ENCODE results near the gene GNAS-AS1.

GNAS-AS1 gene

GRCh38 chr20:58816051-58816450 lies 34.7 kb downstream of the GNAS-AS1 start:
- no peaks in the 10 kb centered on the region for H3K27me3 ChIP-seq (ENCODE audit: low read depth, low read length)
- H3K4me3 ChIP-seq (ENCODE audit: low read depth in 1 of 2, low read length in 2 of 2) = no peak overlapping the region
- H3K27ac ChIP-seq (ENCODE audit: low read length) = no peak overlapping the region
- no peaks in the 10 kb centered on the region for H3K36me3 ChIP-seq (ENCODE audit: control insufficient read depth in 1 of 2, insufficient read depth in 2 of 2, low read length in 2 of 2)
- no peaks in the 10 kb centered on the region for H3K9me3 ChIP-seq (ENCODE audit: control insufficient read depth in 1 of 2, low read length in 2 of 2)
- H3K4me1 ChIP-seq (ENCODE audit: control insufficient read depth in 1 of 2, insufficient read depth in 2 of 2, low read length in 2 of 2) = no peaks in the 10 kb centered on the region

GRCh38 chr20:58815448-58815847 lies 35.3 kb downstream of the GNAS-AS1 start:
- Histone ChIP-seq H3K27ac (ENCODE audit: low read length) (no peak overlapping the region), H3K4me1 (ENCODE audit: control insufficient read depth in 1 of 2, insufficient read depth in 2 of 2, low read length in 2 of 2) (no peaks in the 10 kb centered on the region)

GRCh38 chr20:58813369-58813768 lies 37.3 kb downstream of the GNAS-AS1 start:
- no peaks in the 10 kb centered on the region for H3K27me3 ChIP-seq (ENCODE audit: low read depth, low read length)
- H3K4me3 ChIP-seq (ENCODE audit: low read depth in 1 of 2, low read length in 2 of 2) = no peak overlapping the region
- no peaks in the 10 kb centered on the region for H3K9me3 ChIP-seq (ENCODE audit: control insufficient read depth in 1 of 2, low read length in 2 of 2)
- no peaks in the 10 kb centered on the region for H3K4me1 ChIP-seq (ENCODE audit: control insufficient read depth in 1 of 2, insufficient read depth in 2 of 2, low read length in 2 of 2)
- no peak overlapping the region for H3K27ac ChIP-seq (ENCODE audit: low read length)
- H3K36me3 ChIP-seq (ENCODE audit: control insufficient read depth in 1 of 2, insufficient read depth in 2 of 2, low read length in 2 of 2) = no peaks in the 10 kb centered on the region

More at GRCh38 chr20:58815448-58815847, 35.3 kb downstream of the GNAS-AS1 start:
- Histone ChIP-seq H3K27me3 (ENCODE audit: low read depth, low read length) (no peaks in the 10 kb centered on the region), H3K36me3 (ENCODE audit: control insufficient read depth in 1 of 2, insufficient read depth in 2 of 2, low read length in 2 of 2) (no peaks in the 10 kb centered on the region), H3K9me3 (ENCODE audit: control insufficient read depth in 1 of 2, low read length in 2 of 2) (no peaks in the 10 kb centered on the region), H3K4me3 (ENCODE audit: low read depth in 1 of 2, low read length in 2 of 2) (no peak overlapping the region)

GRCh38 chr20:58811334-58811733 lies 39.4 kb downstream of the GNAS-AS1 start:
- Histone ChIP-seq H3K36me3 (ENCODE audit: control insufficient read depth in 1 of 2, insufficient read depth in 2 of 2, low read length in 2 of 2) (no peaks in the 10 kb centered on the region), H3K27me3 (ENCODE audit: low read depth, low read length) (no peaks in the 10 kb centered on the region), H3K4me3 (ENCODE audit: low read depth in 1 of 2, low read length in 2 of 2) (no peak overlapping the region), H3K27ac (ENCODE audit: low read length) (no peak overlapping the region), H3K9me3 (ENCODE audit: control insufficient read depth in 1 of 2, low read length in 2 of 2) (no peaks in the 10 kb centered on the region), H3K4me1 (ENCODE audit: control insufficient read depth in 1 of 2, insufficient read depth in 2 of 2, low read length in 2 of 2) (no peaks in the 10 kb centered on the region)

GRCh38 chr20:58810879-58811250 lies 39.8 kb downstream of the GNAS-AS1 start:
- no peaks in the 10 kb centered on the region for H3K9me3 ChIP-seq (ENCODE audit: control insufficient read depth in 1 of 2, low read length in 2 of 2)
- H3K27ac ChIP-seq (ENCODE audit: low read length) = no peak overlapping the region
- H3K36me3 ChIP-seq (ENCODE audit: control insufficient read depth in 1 of 2, insufficient read depth in 2 of 2, low read length in 2 of 2) = no peaks in the 10 kb centered on the region
- H3K4me3 ChIP-seq (ENCODE audit: low read depth in 1 of 2, low read length in 2 of 2) = no peak overlapping the region
- no peaks in the 10 kb centered on the region for H3K27me3 ChIP-seq (ENCODE audit: low read depth, low read length)
- H3K4me1 ChIP-seq (ENCODE audit: control insufficient read depth in 1 of 2, insufficient read depth in 2 of 2, low read length in 2 of 2) = no peaks in the 10 kb centered on the region

GRCh38 chr20:58810116-58810878 lies 40.4 kb downstream of the GNAS-AS1 start:
- Histone ChIP-seq H3K27me3 (ENCODE audit: low read depth, low read length) (no peaks in the 10 kb centered on the region), H3K36me3 (ENCODE audit: control insufficient read depth in 1 of 2, insufficient read depth in 2 of 2, low read length in 2 of 2) (no peaks in the 10 kb centered on the region), H3K4me1 (ENCODE audit: control insufficient read depth in 1 of 2, insufficient read depth in 2 of 2, low read length in 2 of 2) (no peaks in the 10 kb centered on the region), H3K4me3 (ENCODE audit: low read depth in 1 of 2, low read length in 2 of 2) (no peak overlapping the region), H3K27ac (ENCODE audit: low read length) (no peak overlapping the region), H3K9me3 (ENCODE audit: control insufficient read depth in 1 of 2, low read length in 2 of 2) (no peaks in the 10 kb centered on the region)

GRCh38 chr20:58808271-58809046 lies 42.2 kb downstream of the GNAS-AS1 start:
- H3K27me3 ChIP-seq (ENCODE audit: low read depth, low read length) = no peaks in the 10 kb centered on the region
- H3K4me1 ChIP-seq (ENCODE audit: control insufficient read depth in 1 of 2, insufficient read depth in 2 of 2, low read length in 2 of 2) = no peaks in the 10 kb centered on the region
- no peaks in the 10 kb centered on the region for H3K9me3 ChIP-seq (ENCODE audit: control insufficient read depth in 1 of 2, low read length in 2 of 2)
- H3K27ac ChIP-seq (ENCODE audit: low read length) = no peak overlapping the region
- no peaks in the 10 kb centered on the region for H3K36me3 ChIP-seq (ENCODE audit: control insufficient read depth in 1 of 2, insufficient read depth in 2 of 2, low read length in 2 of 2)
- no peak overlapping the region for H3K4me3 ChIP-seq (ENCODE audit: low read depth in 1 of 2, low read length in 2 of 2)

- no peak overlapping the region for H3K4me3 ChIP-seq (ENCODE audit: low read depth in 1 of 2, low read length in 2 of 2)
- no peaks in the 10 kb centered on the region for H3K27me3 ChIP-seq (ENCODE audit: low read depth, low read length)
- H3K27ac ChIP-seq (ENCODE audit: low read length) = no peak overlapping the region
- H3K9me3 ChIP-seq (ENCODE audit: control insufficient read depth in 1 of 2, low read length in 2 of 2) = no peaks in the 10 kb centered on the region
- H3K36me3 ChIP-seq (ENCODE audit: control insufficient read depth in 1 of 2, insufficient read depth in 2 of 2, low read length in 2 of 2) = no peaks in the 10 kb centered on the region
- H3K4me1 ChIP-seq (ENCODE audit: control insufficient read depth in 1 of 2, insufficient read depth in 2 of 2, low read length in 2 of 2) = no peaks in the 10 kb centered on the region
These were observed 42.9 kb downstream of the GNAS-AS1 start for GRCh38 chr20:58807801-58808200.

- no peaks in the 10 kb centered on the region for H3K9me3 ChIP-seq (ENCODE audit: control insufficient read depth in 1 of 2, low read length in 2 of 2)
- no peaks in the 10 kb centered on the region for H3K36me3 ChIP-seq (ENCODE audit: control insufficient read depth in 1 of 2, insufficient read depth in 2 of 2, low read length in 2 of 2)
- no peaks in the 10 kb centered on the region for H3K4me1 ChIP-seq (ENCODE audit: control insufficient read depth in 1 of 2, insufficient read depth in 2 of 2, low read length in 2 of 2)
- H3K27me3 ChIP-seq (ENCODE audit: low read depth, low read length) = no peaks in the 10 kb centered on the region
- H3K27ac ChIP-seq (ENCODE audit: low read length) = no peak overlapping the region
- no peak overlapping the region for H3K4me3 ChIP-seq (ENCODE audit: low read depth in 1 of 2, low read length in 2 of 2)
These were observed 47.2 kb downstream of the GNAS-AS1 start for GRCh38 chr20:58803533-58803932.

- Histone ChIP-seq H3K36me3 (ENCODE audit: control insufficient read depth in 1 of 2, insufficient read depth in 2 of 2, low read length in 2 of 2) (no peaks in the 10 kb centered on the region), H3K9me3 (ENCODE audit: control insufficient read depth in 1 of 2, low read length in 2 of 2) (no peaks in the 10 kb centered on the region), H3K4me3 (ENCODE audit: low read depth in 1 of 2, low read length in 2 of 2) (no peak overlapping the region), H3K27me3 (ENCODE audit: low read depth, low read length) (no peaks in the 10 kb centered on the region), H3K27ac (ENCODE audit: low read length) (no peak overlapping the region), H3K4me1 (ENCODE audit: control insufficient read depth in 1 of 2, insufficient read depth in 2 of 2, low read length in 2 of 2) (no peaks in the 10 kb centered on the region)
These were observed 48.6 kb downstream of the GNAS-AS1 start for GRCh38 chr20:58802061-58802460.

GRCh38 chr20:58800134-58800871 lies 50.4 kb downstream of the GNAS-AS1 start:
- no peak overlapping the region for H3K27ac ChIP-seq (ENCODE audit: low read length)
- no peaks in the 10 kb centered on the region for H3K4me1 ChIP-seq (ENCODE audit: control insufficient read depth in 1 of 2, insufficient read depth in 2 of 2, low read length in 2 of 2)
- no peak overlapping the region for H3K4me3 ChIP-seq (ENCODE audit: low read depth in 1 of 2, low read length in 2 of 2)
- no peaks in the 10 kb centered on the region for H3K27me3 ChIP-seq (ENCODE audit: low read depth, low read length)
- no peaks in the 10 kb centered on the region for H3K36me3 ChIP-seq (ENCODE audit: control insufficient read depth in 1 of 2, insufficient read depth in 2 of 2, low read length in 2 of 2)
- H3K9me3 ChIP-seq (ENCODE audit: control insufficient read depth in 1 of 2, low read length in 2 of 2) = no peaks in the 10 kb centered on the region

Data from muscle layer of duodenum (tissue), 2 donors.